Thyroid gland (tissue), 4 donors: ENCODE measurements around the gene PLA2G2C.

Experiments used
- POLR2A ChIP-seq, 2 donors: fragments of 450-650 bp; IDR thresholded peaks; one replicate each; pipeline ENCODE4 v1.6.1; 2017; ENCODE audit warnings: antibody characterized with exemption in 2 of 2, mild to moderate bottlenecking in 2 of 2, moderate library complexity in 1 of 2
- TF ChIP-seq, protein P1 (sequence below), 6 experiments: fragments of 200-600 bp in 3 of 6; fragments of 450-650 bp in 3 of 6; sonication (generic) in 3 of 6; IDR thresholded peaks; one replicate each; pipeline ENCODE4 v1.5.1; 2016 to 2019; ENCODE audit warnings: antibody characterized with exemption in 6 of 6, mild to moderate bottlenecking in 2 of 6, inconsistent platforms in 1 of 6, moderate library complexity in 1 of 6

DNA sequence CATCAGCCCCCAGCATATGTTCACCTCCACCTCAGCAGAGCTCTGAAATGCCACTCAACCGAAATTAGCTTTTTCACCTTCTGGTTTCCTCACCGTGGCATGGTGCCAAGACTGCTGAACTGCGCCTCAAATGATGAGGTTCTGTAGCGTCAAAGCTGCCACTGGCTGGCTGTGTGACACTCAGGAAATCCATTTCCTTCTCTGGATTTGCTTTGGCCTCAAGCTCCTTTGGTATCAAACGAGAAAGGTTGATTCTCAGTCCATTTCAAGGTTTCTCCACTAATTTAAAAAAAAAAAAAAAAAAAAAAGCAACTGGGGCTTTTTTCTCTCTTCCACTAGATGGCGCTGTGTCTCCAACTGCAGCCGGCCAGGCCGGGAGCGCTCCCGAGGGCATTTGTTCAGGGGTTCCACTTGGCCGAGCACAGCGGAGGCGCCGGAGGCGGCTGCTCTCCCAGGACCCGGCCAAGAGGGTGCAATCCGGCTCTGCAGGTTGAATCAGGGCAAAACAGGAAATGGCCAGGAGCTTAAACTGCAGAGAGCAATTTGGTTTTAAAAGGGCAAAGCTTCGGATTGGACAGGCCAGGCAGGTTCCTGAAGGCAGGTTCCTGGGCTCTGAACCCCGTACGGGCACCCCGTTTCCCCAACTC, 26.5 kb upstream of the PLA2G2C start:
- TF ChIP-seq POLR2A (IDR thresholded peaks at IDR 0.05) = no peak
- TF ChIP-seq, protein P1, sequence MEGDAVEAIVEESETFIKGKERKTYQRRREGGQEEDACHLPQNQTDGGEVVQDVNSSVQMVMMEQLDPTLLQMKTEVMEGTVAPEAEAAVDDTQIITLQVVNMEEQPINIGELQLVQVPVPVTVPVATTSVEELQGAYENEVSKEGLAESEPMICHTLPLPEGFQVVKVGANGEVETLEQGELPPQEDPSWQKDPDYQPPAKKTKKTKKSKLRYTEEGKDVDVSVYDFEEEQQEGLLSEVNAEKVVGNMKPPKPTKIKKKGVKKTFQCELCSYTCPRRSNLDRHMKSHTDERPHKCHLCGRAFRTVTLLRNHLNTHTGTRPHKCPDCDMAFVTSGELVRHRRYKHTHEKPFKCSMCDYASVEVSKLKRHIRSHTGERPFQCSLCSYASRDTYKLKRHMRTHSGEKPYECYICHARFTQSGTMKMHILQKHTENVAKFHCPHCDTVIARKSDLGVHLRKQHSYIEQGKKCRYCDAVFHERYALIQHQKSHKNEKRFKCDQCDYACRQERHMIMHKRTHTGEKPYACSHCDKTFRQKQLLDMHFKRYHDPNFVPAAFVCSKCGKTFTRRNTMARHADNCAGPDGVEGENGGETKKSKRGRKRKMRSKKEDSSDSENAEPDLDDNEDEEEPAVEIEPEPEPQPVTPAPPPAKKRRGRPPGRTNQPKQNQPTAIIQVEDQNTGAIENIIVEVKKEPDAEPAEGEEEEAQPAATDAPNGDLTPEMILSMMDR (IDR thresholded peaks at IDR 0.05) = peak; percentile 56 to 90 (median 76)
